Upper lobe of left lung (tissue), 4 donors: ENCODE data around the gene ATP1A2.

Source experiments
- CTCF ChIP-seq, 6 experiments: fragments of 450-650 bp in 4 of 6; fragments of 200-600 bp in 2 of 6; sonication (generic) in 2 of 6; IDR thresholded peaks; one replicate each; pipeline ENCODE4 v1.5.1; 2016 to 2019; ENCODE audit warnings: antibody characterized with exemption in 6 of 6
- POLR2AphosphoS5 ChIP-seq, 2 donors: sonication (generic); formaldehyde crosslinking; IDR thresholded peaks; one replicate each; pipeline ENCODE4 v1.5.1; 2017; ENCODE audit warnings: antibody characterized with exemption in 2 of 2

- TF ChIP-seq CTCF (IDR thresholded peaks at IDR 0.05) (no peak), POLR2AphosphoS5 (IDR thresholded peaks at IDR 0.05) (no peak)
Measured at GRCh38 chr1:160188341-160188740, 72.8 kb downstream of the ATP1A2 start.
